ENCODE results near the gene P2RY14. TPM values are rescaled to one million over a fixed set of nuclear protein-coding genes. Genes with fewer than 3 reads are reported as not detected.
"Not testable (repeated sequence)": the region's sequence is repeated elsewhere in the genome, so short reads cannot be mapped to it uniquely, and the experiment has no call there.

The P2RY14 gene
- total RNA-seq, 6 experiments from 2014 or later, result not detected

DNA sequence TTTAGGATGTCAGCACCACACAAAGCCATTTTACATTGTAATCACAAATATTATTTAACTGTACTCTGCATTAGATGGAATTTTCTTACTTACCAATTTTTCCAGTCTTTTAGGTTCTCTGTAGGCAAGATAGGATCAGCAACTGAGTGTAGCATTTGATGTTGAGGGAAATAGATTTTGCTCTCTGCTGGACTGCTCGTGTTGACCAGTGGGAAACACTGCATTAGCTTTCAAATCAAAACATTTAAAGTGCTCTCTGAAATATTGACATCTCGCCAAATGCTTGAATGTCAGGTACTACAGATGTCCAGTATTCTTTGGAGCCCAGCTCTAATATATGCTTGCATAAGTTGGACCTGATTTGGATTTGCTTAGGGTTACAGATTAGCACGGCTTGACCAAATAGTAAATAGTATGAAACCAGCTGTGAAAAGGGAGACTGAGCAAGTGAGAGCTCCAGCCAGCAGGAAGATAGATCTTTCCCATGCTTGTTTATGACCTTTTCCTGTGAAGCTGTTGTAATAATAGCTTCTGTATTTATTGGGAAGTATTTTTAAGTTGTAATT, 29.5 kb downstream of the P2RY14 start:
- Mint-ChIP-seq H3K9me3 (no peaks in the 10 kb centered on the region), H3K4me1 (ENCODE audit: low read depth) (no peaks in the 10 kb centered on the region), H3K27me3 (ENCODE audit: insufficient read depth) (peaks cover 11% of the 10 kb centered on the region), H3K4me3 (no peak overlapping the region), H3K36me3 (ENCODE audit: low read depth) (no peaks in the 10 kb centered on the region), H3K27ac (no peak overlapping the region)
- TF ChIP-seq, protein P1, sequence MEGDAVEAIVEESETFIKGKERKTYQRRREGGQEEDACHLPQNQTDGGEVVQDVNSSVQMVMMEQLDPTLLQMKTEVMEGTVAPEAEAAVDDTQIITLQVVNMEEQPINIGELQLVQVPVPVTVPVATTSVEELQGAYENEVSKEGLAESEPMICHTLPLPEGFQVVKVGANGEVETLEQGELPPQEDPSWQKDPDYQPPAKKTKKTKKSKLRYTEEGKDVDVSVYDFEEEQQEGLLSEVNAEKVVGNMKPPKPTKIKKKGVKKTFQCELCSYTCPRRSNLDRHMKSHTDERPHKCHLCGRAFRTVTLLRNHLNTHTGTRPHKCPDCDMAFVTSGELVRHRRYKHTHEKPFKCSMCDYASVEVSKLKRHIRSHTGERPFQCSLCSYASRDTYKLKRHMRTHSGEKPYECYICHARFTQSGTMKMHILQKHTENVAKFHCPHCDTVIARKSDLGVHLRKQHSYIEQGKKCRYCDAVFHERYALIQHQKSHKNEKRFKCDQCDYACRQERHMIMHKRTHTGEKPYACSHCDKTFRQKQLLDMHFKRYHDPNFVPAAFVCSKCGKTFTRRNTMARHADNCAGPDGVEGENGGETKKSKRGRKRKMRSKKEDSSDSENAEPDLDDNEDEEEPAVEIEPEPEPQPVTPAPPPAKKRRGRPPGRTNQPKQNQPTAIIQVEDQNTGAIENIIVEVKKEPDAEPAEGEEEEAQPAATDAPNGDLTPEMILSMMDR (IDR thresholded peaks at IDR 0.05), result no peak
- DNase-seq, result no peak

DNA sequence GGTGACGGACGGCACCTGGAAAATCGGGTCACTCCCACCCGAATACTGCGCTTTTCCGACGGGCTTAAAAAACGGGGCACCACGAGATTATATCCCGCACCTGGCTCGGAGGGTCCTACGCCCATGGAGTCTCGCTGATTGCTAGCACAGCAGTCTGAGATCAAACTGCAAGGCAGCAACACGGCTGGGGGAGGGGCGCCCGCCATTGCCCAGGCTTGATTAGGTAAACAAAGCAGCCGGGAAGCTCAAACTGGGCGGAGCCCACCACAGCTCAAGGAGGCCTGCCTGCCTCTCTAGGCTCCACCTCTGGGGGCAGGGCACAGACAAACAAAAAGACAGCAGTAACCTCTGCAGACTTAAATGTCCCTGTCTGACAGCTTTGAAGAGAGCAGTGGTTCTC, 36.3 kb downstream of the P2RY14 start:
- not testable (repeated sequence) for H3K27me3 Mint-ChIP-seq (ENCODE audit: insufficient read depth); H3K9me3 Mint-ChIP-seq; H3K36me3 Mint-ChIP-seq (ENCODE audit: low read depth); DNase-seq; H3K4me3 Mint-ChIP-seq; H3K27ac Mint-ChIP-seq; H3K4me1 Mint-ChIP-seq (ENCODE audit: low read depth)

DNA sequence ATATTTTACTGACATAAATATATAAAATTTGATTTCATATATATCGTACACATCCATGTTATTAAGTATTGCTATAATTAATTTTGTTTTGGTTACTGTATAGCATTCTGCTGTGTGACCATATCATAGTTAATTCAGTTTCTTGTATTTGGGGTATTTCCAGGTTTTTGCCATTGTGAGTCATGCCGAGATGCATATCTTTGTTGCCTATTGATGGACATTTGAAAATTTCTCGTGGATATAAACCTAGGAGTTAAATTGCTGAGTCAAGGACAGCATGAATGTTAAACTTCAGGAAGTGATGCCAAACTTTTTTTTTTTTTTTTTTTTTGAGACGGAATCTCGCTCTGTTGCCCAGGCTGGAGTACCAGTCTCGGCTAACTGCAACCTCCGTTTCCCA, 41.6 kb downstream of the P2RY14 start:
- Mint-ChIP-seq H3K4me3 (no peak overlapping the region), H3K36me3 (ENCODE audit: low read depth) (no peaks in the 10 kb centered on the region), H3K4me1 (ENCODE audit: low read depth) (no peaks in the 10 kb centered on the region), H3K27ac (no peak overlapping the region), H3K27me3 (ENCODE audit: insufficient read depth) (peaks cover 3% of the 10 kb centered on the region; the same call in 1 of the 2 replicates), H3K9me3 (no peaks in the 10 kb centered on the region)
- TF ChIP-seq, protein P1 (IDR thresholded peaks at IDR 0.05), result no peak
- DNase-seq, result no peak

DNA sequence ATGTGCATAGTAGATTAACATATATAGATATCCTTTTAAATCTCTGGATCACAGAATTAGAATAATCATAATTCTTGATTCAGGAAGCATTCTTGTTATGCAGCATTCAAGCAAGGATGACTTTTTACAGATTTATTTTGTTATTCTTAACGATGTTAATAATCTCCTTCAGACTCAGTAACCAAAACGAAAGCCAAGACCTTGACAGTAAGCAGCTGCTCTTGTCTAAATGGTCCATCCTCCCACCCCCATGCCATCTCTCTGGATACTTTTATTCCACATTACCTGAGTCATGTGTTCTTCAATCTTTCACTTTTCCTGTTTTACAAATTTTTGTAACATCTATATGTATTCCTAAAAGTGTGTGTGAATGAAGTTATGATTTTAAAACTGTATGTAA, 42.0 kb downstream of the P2RY14 start:
- no peaks in the 10 kb centered on the region for H3K9me3 Mint-ChIP-seq
- H3K36me3 Mint-ChIP-seq (ENCODE audit: low read depth), result no peaks in the 10 kb centered on the region
- H3K4me1 Mint-ChIP-seq (ENCODE audit: low read depth), result no peaks in the 10 kb centered on the region
- TF ChIP-seq, protein P1 (IDR thresholded peaks at IDR 0.05), result no peak
- DNase-seq, result no peak
- no peak overlapping the region for H3K4me3 Mint-ChIP-seq
- H3K27ac Mint-ChIP-seq, result no peak overlapping the region
- H3K27me3 Mint-ChIP-seq (ENCODE audit: insufficient read depth), result peaks cover 3% of the 10 kb centered on the region; the same call in 1 of the 2 replicates

DNA sequence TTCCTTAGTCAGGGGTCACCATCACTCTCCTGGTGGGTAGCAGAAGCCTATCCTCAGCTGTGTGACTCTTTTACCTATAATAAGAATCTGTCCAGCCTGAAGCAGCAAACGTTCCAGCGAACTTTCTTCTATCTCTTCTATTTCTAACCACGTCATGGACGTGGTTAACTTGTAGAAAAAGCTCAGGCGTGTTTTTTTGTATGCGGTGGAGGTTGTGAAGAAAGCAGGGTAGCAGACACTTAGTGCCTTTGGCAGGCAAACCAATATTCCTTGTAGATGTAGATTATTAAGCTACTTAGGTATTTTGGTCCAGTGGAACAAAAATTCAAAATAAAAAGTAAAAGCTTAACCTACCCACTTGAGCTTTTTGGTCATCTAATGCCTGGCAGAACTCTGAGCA, 43.5 kb downstream of the P2RY14 start:
- Mint-ChIP-seq H3K9me3 (no peaks in the 10 kb centered on the region), H3K4me3 (no peak overlapping the region), H3K4me1 (ENCODE audit: low read depth) (no peaks in the 10 kb centered on the region), H3K36me3 (ENCODE audit: low read depth) (no peaks in the 10 kb centered on the region), H3K27me3 (ENCODE audit: insufficient read depth) (peaks cover 3% of the 10 kb centered on the region; the same call in 1 of the 2 replicates), H3K27ac (no peak overlapping the region)
- TF ChIP-seq, protein P1 (IDR thresholded peaks at IDR 0.05), result no peak
- no peak for DNase-seq

DNA sequence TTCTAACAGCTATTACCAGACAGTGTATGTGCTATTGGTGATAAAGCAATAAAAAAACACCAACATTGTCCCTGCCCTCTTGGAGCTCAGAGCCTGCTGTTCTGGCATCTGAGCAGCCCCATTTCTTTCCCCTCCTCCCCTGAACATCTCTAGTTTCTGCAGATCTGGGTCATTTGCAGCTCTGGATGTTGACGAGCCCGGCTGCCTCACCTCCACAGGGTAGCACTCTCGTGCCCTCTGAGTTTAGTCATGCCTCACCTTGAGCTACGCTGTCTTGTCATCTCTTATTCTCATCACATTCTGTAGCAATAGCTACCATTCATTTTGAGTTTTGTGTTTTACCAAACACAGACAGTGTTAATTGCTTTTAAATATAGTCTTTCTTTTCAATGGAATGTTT, 45.4 kb downstream of the P2RY14 start:
- DNase-seq, result no peak
- Mint-ChIP-seq H3K27ac (no peak overlapping the region), H3K4me3 (no peak overlapping the region), H3K36me3 (ENCODE audit: low read depth) (no peaks in the 10 kb centered on the region), H3K27me3 (ENCODE audit: insufficient read depth) (peaks cover 3% of the 10 kb centered on the region; the same call in 1 of the 2 replicates), H3K9me3 (no peaks in the 10 kb centered on the region), H3K4me1 (ENCODE audit: low read depth) (peaks cover 11% of the 10 kb centered on the region)
- TF ChIP-seq, protein P1 (IDR thresholded peaks at IDR 0.05), result no peak

DNA sequence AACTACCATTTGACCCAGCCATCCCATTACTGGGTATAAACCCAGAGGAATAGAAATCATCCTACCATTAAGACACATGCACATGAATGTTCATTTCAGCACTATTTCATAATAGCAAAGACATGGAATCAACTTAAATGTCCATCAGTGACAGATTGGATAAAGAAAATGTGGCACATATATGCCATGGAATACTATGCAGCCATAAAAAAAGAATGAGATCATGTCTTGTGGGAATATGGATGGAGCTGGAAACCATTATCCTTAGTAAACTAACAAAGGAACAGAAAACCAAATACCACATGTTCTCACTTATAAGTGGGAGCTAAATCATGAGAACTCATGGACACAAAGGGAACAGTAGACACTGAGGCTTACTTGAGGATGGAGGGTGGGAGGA, 45.9 kb downstream of the P2RY14 start:
- not testable (repeated sequence) for H3K27me3 Mint-ChIP-seq (ENCODE audit: insufficient read depth); H3K9me3 Mint-ChIP-seq; H3K27ac Mint-ChIP-seq; DNase-seq; H3K36me3 Mint-ChIP-seq (ENCODE audit: low read depth); H3K4me3 Mint-ChIP-seq
- H3K4me1 Mint-ChIP-seq (ENCODE audit: low read depth), result peaks cover 17% of the 10 kb centered on the region

Data from HFFc6 (cell line).